IPS-15b (cell line): Measurements from ENCODE around the gene ITPR2.
"Not testable (repeated sequence)": the region's sequence is repeated elsewhere in the genome, so short reads cannot be mapped to it uniquely, and the experiment has no call there.

Source experiments
- H3K27me3 ChIP-seq: one replicate; pipeline ENCODE4 v1.6.1; 2013; ENCODE audit warnings: low read length; ENCODE audit not compliant: control insufficient read depth, insufficient read depth
- H3K36me3 ChIP-seq: one replicate; pipeline ENCODE4 v1.6.1; 2013; ENCODE audit warnings: low read length; ENCODE audit not compliant: control insufficient read depth, insufficient read depth
- H3K4me1 ChIP-seq: one replicate; pipeline ENCODE4 v1.6.1; 2013; ENCODE audit warnings: mild to moderate bottlenecking, low read length; ENCODE audit not compliant: control insufficient read depth, insufficient read depth
- H3K4me3 ChIP-seq: one replicate; pipeline ENCODE4 v1.5.1; 2013; ENCODE audit warnings: low read depth, low read length
- H3K9ac ChIP-seq: one replicate; pipeline ENCODE4 v1.6.1; 2013; ENCODE audit warnings: low read depth, mild to moderate bottlenecking, low read length
- H3K9me3 ChIP-seq: one replicate; pipeline ENCODE4 v1.6.1; 2013; ENCODE audit warnings: mild to moderate bottlenecking, low read length; ENCODE audit not compliant: control insufficient read depth, insufficient read depth

ITPR2 gene

GRCh38 chr12:26798023-26798422, 35.0 kb downstream of the ITPR2 start:
- Histone ChIP-seq H3K36me3 (no peaks in the 10 kb centered on the region), H3K27me3 (no peaks in the 10 kb centered on the region), H3K9me3 (no peaks in the 10 kb centered on the region), H3K4me3 (no peak overlapping the region), H3K4me1 (no peaks in the 10 kb centered on the region), H3K9ac (no peak overlapping the region)

- Histone ChIP-seq H3K9me3 (no peaks in the 10 kb centered on the region), H3K27me3 (no peaks in the 10 kb centered on the region), H3K4me3 (no peak overlapping the region), H3K9ac (no peak overlapping the region), H3K4me1 (no peaks in the 10 kb centered on the region), H3K36me3 (no peaks in the 10 kb centered on the region)
These were observed 37.1 kb downstream of the ITPR2 start for GRCh38 chr12:26795910-26796309.

DNA sequence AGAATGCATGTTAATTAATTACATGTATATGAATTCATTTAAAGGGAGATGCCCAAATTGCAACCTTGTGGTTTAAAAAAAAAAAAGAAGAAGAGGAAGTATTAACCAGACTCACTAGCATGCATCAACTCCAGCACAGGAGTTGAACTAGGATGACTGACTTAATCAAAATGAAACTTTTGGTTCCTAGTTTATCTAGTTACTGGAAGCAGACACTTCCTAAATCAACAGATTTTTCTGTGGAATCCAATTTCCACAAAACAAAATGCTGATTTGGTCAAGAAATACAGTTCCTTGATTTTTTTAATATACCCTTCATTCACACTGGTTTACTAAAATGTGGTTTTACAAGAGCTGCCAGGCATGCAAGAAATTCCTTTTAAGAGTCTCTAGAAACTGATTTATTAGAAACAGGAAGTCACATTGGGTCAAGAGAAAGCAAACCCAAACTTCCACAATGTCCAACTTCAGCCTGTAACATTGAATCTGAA, 41.6 kb downstream of the ITPR2 start:
- Histone ChIP-seq H3K4me1 (peaks cover 3% of the 10 kb centered on the region), H3K9me3 (no peaks in the 10 kb centered on the region), H3K36me3 (no peaks in the 10 kb centered on the region), H3K27me3 (no peaks in the 10 kb centered on the region), H3K4me3 (no peak overlapping the region), H3K9ac (no peak overlapping the region)

GRCh38 chr12:26790645-26790994, 42.4 kb downstream of the ITPR2 start:
- Histone ChIP-seq H3K27me3 (no peaks in the 10 kb centered on the region), H3K9me3 (no peaks in the 10 kb centered on the region), H3K4me1 (peaks cover 3% of the 10 kb centered on the region), H3K9ac (no peak overlapping the region), H3K4me3 (no peak overlapping the region), H3K36me3 (no peaks in the 10 kb centered on the region)

- peaks cover 3% of the 10 kb centered on the region for H3K4me1 ChIP-seq
- H3K9me3 ChIP-seq = no peaks in the 10 kb centered on the region
- H3K9ac ChIP-seq = no peak overlapping the region
- no peak overlapping the region for H3K4me3 ChIP-seq
- H3K36me3 ChIP-seq = no peaks in the 10 kb centered on the region
- H3K27me3 ChIP-seq = no peaks in the 10 kb centered on the region
These were observed 43.0 kb downstream of the ITPR2 start for GRCh38 chr12:26789731-26790644.

DNA sequence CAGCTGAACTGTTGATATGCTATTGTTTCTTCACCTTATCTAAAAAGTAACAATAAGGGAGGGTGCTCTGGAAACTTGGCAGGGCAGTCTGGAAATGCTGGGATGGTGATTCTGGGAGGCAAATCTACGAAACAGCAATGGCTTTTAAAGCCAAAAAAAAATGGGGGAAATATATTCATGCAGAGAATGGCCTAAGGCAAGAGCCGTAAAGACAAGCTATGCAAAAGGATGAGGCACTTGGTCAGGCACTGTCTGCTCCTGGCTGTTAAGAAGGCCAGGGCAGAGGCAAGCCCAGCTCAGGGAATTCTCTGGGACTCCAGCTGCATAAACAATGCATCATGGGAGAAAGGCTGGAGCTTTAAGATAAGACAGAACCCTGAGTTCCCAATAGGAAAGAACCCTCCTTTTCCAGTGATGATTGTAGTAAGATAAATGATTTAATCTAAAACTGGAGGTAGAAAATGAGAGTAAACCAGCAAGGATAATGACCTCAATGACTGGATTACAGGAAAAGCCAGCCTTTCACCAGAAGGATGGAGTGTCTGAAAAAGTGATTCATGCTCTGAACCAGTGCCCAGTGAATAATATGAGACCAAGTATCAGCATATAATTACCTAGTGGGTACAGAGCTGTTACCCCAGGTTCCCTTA, 46.0 kb downstream of the ITPR2 start:
- Histone ChIP-seq H3K9ac (no peak overlapping the region), H3K4me3 (no peak overlapping the region), H3K4me1 (peaks cover 3% of the 10 kb centered on the region), H3K9me3 (no peaks in the 10 kb centered on the region), H3K27me3 (no peaks in the 10 kb centered on the region), H3K36me3 (no peaks in the 10 kb centered on the region)

- Histone ChIP-seq H3K4me3 (no peak overlapping the region), H3K27me3 (no peaks in the 10 kb centered on the region), H3K4me1 (peaks cover 3% of the 10 kb centered on the region), H3K36me3 (no peaks in the 10 kb centered on the region), H3K9me3 (no peaks in the 10 kb centered on the region), H3K9ac (no peak overlapping the region)
These were observed 46.5 kb downstream of the ITPR2 start for GRCh38 chr12:26786491-26786864.

DNA sequence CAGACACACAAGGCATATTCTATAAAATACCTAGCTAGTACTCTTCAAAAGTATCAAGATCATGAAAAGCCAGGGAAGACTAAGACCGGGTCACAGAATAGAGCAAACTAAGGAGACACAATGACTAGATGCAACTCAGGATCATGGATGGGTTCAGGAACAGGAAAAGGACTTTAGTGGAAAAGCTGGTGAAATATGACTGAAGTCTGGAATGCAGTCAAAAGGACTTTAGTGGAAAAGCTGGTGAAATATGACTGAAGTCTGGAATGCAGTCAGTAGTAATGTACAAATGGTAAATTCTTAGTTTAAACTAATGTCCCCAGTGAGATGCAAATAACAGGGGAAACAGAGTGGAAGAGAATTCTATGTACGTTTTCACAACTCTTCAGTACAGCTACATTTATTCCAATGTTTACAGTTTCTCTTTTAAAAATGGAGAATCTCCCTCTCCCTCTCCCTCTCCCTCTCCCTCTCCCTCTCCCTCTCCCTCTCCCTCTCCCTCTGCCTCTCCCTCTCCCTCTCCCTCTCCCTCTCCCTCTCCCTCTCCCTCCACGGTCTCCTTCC, 49.1 kb downstream of the ITPR2 start:
- not testable (repeated sequence) for H3K9ac ChIP-seq, H3K9me3 ChIP-seq, H3K4me3 ChIP-seq, H3K27me3 ChIP-seq, H3K36me3 ChIP-seq, H3K4me1 ChIP-seq

- Histone ChIP-seq H3K4me1 (peaks cover 3% of the 10 kb centered on the region), H3K9ac (no peak overlapping the region), H3K4me3 (no peak overlapping the region), H3K9me3 (no peaks in the 10 kb centered on the region), H3K36me3 (no peaks in the 10 kb centered on the region), H3K27me3 (no peaks in the 10 kb centered on the region)
These were observed 49.9 kb downstream of the ITPR2 start for GRCh38 chr12:26783131-26783526.

DNA sequence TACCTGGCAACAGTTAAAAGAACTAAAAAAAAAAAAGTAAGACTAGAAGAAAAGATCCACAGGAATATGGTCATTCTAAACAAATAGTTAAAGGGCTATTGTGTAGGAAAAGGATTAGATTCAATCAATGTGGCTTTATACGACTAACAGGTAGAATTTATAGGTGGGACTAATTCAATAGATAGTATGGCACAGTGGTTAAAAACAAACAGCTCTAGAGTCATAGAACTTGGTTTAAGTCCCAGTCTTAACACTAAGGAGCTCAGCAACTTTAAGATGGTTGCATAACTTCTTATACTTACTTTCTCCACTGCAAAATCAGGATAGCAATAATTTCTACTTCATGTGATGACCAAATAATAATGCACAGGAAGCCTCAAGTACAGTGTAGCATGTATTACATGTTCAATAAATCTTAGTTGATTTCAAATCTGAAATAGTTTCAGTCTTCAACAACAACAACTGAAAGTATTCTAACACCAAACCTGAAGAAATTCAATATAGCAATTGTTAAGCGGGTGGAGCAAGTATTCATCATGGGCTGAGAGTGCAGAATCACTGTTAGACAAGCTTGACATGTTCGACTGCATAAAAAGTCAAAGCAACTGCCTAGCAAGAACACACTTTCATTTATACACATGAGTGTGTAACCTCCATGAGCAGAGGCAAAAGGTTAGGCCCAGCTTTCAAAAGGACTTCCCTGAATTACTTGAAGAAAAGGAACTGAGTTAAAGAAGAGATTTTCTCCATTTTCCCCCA, 50.4 kb downstream of the ITPR2 start:
- Histone ChIP-seq H3K9ac (no peak overlapping the region), H3K27me3 (no peaks in the 10 kb centered on the region), H3K9me3 (no peaks in the 10 kb centered on the region), H3K4me3 (no peak overlapping the region), H3K36me3 (no peaks in the 10 kb centered on the region), H3K4me1 (peaks cover 3% of the 10 kb centered on the region)

DNA sequence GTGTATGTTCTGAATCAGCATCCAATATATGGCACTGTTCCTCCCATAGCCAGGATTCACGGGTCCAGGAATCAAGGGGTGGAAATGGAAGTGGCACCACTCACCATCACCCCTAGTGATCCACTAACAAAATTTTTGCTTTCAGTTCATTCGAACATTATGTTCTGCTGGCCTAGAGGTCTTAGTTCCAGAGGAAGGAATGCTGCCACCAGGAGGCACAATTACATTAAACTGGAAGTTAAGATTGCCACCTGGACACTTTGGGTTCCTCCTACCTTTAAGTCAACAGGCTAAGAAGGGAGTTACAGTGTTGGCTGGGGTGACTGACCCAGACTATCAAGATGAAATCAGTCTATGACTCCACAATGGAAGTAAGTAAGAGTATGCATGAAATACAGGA, 52.3 kb downstream of the ITPR2 start:
- not testable (repeated sequence) for H3K9me3 ChIP-seq, H3K27me3 ChIP-seq, H3K9ac ChIP-seq, H3K36me3 ChIP-seq, H3K4me3 ChIP-seq, H3K4me1 ChIP-seq
